ENCODE results near the gene PITPNC1. TPM values are rescaled to one million over a fixed set of nuclear protein-coding genes. Genes with fewer than 3 reads are reported as not detected.

The PITPNC1 gene
- total and polyA plus RNA-seq, 2 donors (not counting 1 experiment from before 2014, with no cell fraction given): 4.7 to 26.1 TPM

DNA sequence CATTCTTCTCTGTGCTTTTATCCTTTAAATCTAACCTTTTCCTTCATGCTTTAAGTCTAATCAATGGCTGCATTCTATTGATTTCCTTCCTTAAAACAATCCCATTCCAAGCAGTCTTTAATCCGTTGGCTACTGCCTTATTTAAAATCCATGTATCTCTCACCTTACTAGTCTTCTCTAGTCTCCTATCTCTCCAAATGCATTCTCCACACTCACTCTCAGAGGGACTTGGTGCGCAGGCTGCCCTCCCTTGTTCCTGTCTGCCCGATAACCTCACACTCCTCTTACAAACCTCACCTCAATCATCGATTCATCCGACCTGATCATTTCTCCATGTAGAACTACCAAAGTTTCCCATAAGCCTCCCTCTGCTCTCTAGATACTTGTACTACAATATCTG is 33.8 kb upstream of the PITPNC1 start:
- ChIA-PET CTCF (interaction anchor here (0.7 kb wide), 1 partner anchor 219 kb away, joined by 5 read pairs; no protein-coding TSS in a partner anchor), POLR2A (no interaction called here)
- DNase-seq (no peak), ATAC-seq (ENCODE audit: low read depth) (no peak)
- no peak overlapping the region for H3K4me2 ChIP-seq (replicated peaks; ENCODE audit: low read depth, low read length, poor library complexity, severe bottlenecking)
- no peak overlapping the region for H3K4me3 ChIP-seq (ENCODE audit: control extremely low read depth in 1 of 5, extremely low read depth in 1 of 5, insufficient read depth in 1 of 5, low read depth in 2 of 5, low read length in 4 of 5)
- intact Hi-C loops (cut with micrococcal nuclease): no loop called here
- Mint-ChIP-seq H3K27ac (no peak overlapping the region), H3K4me1 (no peaks in the 10 kb centered on the region), H3K9me3 (ENCODE audit: insufficient read depth) (no peaks in the 10 kb centered on the region), H3K27me3 (no peaks in the 10 kb centered on the region), H3K4me3 (no peak overlapping the region)
- no peaks in the 10 kb centered on the region for H3K9me3 ChIP-seq (ENCODE audit: control extremely low read depth in 1 of 3, control insufficient read depth in 2 of 3, insufficient read depth in 1 of 3, low read length in 2 of 3)
- no peaks in the 10 kb centered on the region for H3K27me3 ChIP-seq (replicated peaks in 1 of 4; ENCODE audit: control extremely low read depth in 1 of 4, control insufficient read depth in 3 of 4, insufficient read depth in 4 of 4, low read length in 3 of 4)
- no peaks in the 10 kb centered on the region for H3K4me1 ChIP-seq (ENCODE audit: control insufficient read depth in 2 of 2, insufficient read depth in 2 of 2, low read length in 2 of 2)
- no peak overlapping the region for H3K27ac ChIP-seq (ENCODE audit: low read length in 2 of 2)
- no peak overlapping the region for H2AFZ ChIP-seq (ENCODE audit: insufficient read depth, low read depth, low read length, poor library complexity, severe bottlenecking)
- no peak overlapping the region for H3K9ac ChIP-seq (ENCODE audit: low read length)
- no peaks in the 10 kb centered on the region for H4K20me1 ChIP-seq (ENCODE audit: control insufficient read depth, insufficient read depth, low read length, poor library complexity, severe bottlenecking)
- 92% methylated on average over 5 of the region's 5 CpGs for WGBS (ENCODE audit: insufficient coverage)
- peaks cover 15 to 58% of the 10 kb centered on the region in 2 experiments for H3K36me3 ChIP-seq (replicated peaks in 1 of 2; ENCODE audit: control extremely low read depth in 1 of 2, control insufficient read depth in 1 of 2, extremely low read depth in 1 of 2, insufficient read depth in 2 of 2, low read length in 1 of 2)
- H3K79me2 ChIP-seq (ENCODE audit: control insufficient read depth, insufficient read depth, low read length): no peaks in the 10 kb centered on the region
- no peak for TF ChIP-seq EZH2 (IDR thresholded peaks at IDR 0.05; ENCODE audit: borderline replicate concordance, insufficient read depth, low read depth, low read length, poor library complexity, severe bottlenecking)
- TF ChIP-seq, protein P1, sequence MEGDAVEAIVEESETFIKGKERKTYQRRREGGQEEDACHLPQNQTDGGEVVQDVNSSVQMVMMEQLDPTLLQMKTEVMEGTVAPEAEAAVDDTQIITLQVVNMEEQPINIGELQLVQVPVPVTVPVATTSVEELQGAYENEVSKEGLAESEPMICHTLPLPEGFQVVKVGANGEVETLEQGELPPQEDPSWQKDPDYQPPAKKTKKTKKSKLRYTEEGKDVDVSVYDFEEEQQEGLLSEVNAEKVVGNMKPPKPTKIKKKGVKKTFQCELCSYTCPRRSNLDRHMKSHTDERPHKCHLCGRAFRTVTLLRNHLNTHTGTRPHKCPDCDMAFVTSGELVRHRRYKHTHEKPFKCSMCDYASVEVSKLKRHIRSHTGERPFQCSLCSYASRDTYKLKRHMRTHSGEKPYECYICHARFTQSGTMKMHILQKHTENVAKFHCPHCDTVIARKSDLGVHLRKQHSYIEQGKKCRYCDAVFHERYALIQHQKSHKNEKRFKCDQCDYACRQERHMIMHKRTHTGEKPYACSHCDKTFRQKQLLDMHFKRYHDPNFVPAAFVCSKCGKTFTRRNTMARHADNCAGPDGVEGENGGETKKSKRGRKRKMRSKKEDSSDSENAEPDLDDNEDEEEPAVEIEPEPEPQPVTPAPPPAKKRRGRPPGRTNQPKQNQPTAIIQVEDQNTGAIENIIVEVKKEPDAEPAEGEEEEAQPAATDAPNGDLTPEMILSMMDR (IDR thresholded peaks at IDR 0.05): no peak

DNA sequence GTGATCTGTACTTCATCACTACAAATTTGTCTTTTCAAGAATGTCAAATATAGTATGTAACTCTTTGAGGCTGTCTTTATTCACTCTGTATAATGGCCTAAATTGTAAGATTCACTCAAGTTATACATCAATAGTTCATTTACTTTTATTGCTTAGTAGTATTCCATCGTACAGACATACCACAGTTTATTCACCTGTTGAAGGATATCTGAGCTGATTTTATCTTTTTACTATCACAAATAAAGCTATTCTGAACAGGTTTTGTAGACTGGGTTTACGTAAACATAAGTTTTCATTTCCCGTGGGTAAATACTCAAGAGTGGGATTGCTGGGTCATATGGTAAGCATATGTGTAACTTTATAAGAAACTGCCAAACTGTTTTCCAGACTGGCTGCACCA is 29.3 kb upstream of the PITPNC1 start:
- TF ChIP-seq EZH2 (IDR thresholded peaks at IDR 0.05; ENCODE audit: borderline replicate concordance, insufficient read depth, low read depth, low read length, poor library complexity, severe bottlenecking): no peak
- TF ChIP-seq, protein P1 (IDR thresholded peaks at IDR 0.05): no peak
- Histone ChIP-seq H3K36me3 (replicated peaks in 1 of 2; ENCODE audit: control extremely low read depth in 1 of 2, control insufficient read depth in 1 of 2, extremely low read depth in 1 of 2, insufficient read depth in 2 of 2, low read length in 1 of 2) (peaks cover 15 to 75% of the 10 kb centered on the region in 2 experiments), H2AFZ (ENCODE audit: insufficient read depth, low read depth, low read length, poor library complexity, severe bottlenecking) (no peak overlapping the region), H3K9me3 (ENCODE audit: control extremely low read depth in 1 of 3, control insufficient read depth in 2 of 3, insufficient read depth in 1 of 3, low read length in 2 of 3) (no peaks in the 10 kb centered on the region), H3K4me1 (ENCODE audit: control insufficient read depth in 2 of 2, insufficient read depth in 2 of 2, low read length in 2 of 2) (no peaks in the 10 kb centered on the region), H3K27ac (ENCODE audit: low read length in 2 of 2) (no peak overlapping the region), H3K4me3 (ENCODE audit: control extremely low read depth in 1 of 5, extremely low read depth in 1 of 5, insufficient read depth in 1 of 5, low read depth in 2 of 5, low read length in 4 of 5) (no peak overlapping the region), H4K20me1 (ENCODE audit: control insufficient read depth, insufficient read depth, low read length, poor library complexity, severe bottlenecking) (peaks cover 4% of the 10 kb centered on the region), H3K79me2 (ENCODE audit: control insufficient read depth, insufficient read depth, low read length) (peaks cover 3% of the 10 kb centered on the region), H3K9ac (ENCODE audit: low read length) (no peak overlapping the region), H3K4me2 (replicated peaks; ENCODE audit: low read depth, low read length, poor library complexity, severe bottlenecking) (no peak overlapping the region), H3K27me3 (replicated peaks in 1 of 4; ENCODE audit: control extremely low read depth in 1 of 4, control insufficient read depth in 3 of 4, insufficient read depth in 4 of 4, low read length in 3 of 4) (no peaks in the 10 kb centered on the region)
- Mint-ChIP-seq H3K4me1 (no peaks in the 10 kb centered on the region), H3K27ac (no peak overlapping the region), H3K27me3 (no peaks in the 10 kb centered on the region), H3K4me3 (no peak overlapping the region), H3K9me3 (ENCODE audit: insufficient read depth) (no peaks in the 10 kb centered on the region)
- intact Hi-C loops (cut with micrococcal nuclease): no loop called here
- DNase-seq (no peak), ATAC-seq (ENCODE audit: low read depth) (no peak)
- ChIA-PET CTCF (no interaction called here), POLR2A (no interaction called here)
- WGBS (ENCODE audit: insufficient coverage): no CpG with 5 or more reads among the region's 3 CpGs
